CD4-positive, alpha-beta T cell treated with Interleukin-15 for 1 hour (primary cell): Measurements from ENCODE around the gene ELOVL7.
"Not testable (repeated sequence)": the region's sequence is repeated elsewhere in the genome, so short reads cannot be mapped to it uniquely, and the experiment has no call there.

Experiments used
- DNase-seq: peaks from one replicate; pipeline ENCODE4 v3.0.0-alpha.2; 2020

Gene ELOVL7

DNA sequence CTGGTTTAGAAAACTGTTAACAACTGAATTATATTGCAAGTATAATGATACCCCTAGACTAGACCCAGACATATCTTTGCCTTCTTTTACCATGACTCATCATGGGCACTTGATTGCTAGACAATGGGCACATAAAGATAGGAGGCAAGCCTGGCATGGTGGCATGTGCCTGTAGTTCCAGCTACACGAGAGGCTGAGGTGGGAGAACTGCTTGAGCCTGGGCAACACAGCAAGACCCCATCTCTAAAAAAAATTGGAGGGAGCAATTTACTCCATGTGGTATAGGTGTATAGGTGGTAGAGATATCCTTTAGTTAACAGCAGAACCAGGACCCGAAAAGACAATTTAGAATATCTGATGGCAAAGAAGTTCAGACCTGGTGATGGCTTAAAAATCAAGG lies 51.6 kb downstream of the ELOVL7 start:
- DNase-seq: no peak

DNA sequence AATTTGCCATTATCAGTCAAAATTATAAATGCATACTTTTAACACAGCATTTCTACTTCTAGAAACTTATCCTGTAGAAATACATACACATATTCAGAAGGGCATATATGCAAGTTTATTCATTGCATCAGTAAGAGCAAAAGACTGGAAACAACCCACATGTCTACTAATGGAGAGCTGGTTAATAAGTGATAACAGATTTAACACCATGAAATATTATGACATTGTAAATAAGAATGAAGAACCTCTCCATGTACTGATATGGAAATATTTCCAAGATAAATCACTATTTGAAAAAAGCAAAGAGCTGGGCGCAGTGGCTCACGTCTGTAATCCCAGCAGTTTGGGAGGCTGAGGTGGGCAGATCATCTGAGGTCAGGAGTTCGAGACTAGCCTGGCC lies 54.5 kb downstream of the ELOVL7 start:
- DNase-seq: no peak

DNA sequence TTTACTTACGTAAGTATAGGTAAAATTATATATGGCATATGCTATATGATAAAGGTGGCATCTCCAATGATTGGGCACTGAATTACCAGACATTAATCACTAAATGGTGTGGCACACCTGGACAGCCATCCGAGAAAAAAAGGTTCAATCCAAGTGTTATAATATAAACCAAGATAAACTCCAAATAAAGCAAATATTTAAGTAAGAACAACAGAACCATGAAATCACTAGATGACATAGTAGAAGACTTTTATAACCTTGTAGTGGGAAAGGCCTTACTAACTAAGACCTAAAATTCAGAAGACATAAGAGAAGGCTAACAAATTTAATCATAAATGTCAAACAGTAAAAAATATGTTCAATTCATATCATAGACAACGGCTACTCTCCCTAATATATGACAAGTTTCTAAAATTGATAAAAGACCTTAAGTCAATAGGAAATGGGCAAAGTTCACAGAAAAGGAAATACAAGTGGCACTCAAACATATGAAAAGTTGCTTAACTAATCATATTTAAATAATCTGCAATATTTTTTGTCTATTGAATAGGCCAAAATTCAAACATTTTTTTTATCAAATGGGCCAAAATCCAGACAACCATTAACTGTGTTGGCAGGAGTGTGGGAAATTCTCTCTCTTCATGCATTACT lies 55.1 kb downstream of the ELOVL7 start:
- no peak for DNase-seq

DNA sequence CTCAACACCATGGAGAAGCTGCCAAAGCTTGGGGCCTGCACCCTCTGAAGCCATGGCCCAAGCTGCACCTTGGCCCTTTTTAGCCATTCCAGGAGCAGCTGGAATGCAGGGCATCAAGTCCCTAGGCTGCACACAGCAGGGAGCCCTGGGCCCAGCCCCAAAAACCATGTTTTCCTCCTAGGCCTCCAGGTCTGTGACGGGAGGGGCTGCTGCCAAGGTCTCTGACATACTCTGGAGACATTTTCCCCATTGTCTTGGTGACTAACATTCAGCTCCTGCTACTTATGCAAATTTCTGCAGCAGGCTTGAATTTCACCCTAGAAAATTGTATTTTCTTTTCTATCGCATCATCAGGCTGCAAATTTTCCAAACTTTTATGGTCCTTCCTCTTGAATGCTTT lies 64.6 kb downstream of the ELOVL7 start:
- no peak for DNase-seq

DNA sequence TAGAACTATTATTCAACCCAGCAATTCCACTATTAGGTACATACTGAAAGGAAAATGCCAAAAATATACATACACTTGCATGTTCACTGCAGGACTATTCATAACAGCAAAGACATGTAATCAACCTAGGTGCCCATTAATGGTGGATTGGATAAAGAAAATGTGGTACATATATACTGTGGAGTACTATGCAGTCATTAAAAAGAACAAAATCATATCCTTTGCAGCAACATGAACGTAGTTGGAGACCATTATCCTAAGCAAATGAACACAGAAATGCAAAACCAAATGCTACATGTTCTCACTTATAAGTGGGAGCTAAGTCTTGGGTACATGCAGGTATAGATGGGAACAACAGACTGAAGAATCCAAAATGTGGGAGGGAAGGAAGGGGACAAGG lies 67.7 kb downstream of the ELOVL7 start:
- DNase-seq: no peak

DNA sequence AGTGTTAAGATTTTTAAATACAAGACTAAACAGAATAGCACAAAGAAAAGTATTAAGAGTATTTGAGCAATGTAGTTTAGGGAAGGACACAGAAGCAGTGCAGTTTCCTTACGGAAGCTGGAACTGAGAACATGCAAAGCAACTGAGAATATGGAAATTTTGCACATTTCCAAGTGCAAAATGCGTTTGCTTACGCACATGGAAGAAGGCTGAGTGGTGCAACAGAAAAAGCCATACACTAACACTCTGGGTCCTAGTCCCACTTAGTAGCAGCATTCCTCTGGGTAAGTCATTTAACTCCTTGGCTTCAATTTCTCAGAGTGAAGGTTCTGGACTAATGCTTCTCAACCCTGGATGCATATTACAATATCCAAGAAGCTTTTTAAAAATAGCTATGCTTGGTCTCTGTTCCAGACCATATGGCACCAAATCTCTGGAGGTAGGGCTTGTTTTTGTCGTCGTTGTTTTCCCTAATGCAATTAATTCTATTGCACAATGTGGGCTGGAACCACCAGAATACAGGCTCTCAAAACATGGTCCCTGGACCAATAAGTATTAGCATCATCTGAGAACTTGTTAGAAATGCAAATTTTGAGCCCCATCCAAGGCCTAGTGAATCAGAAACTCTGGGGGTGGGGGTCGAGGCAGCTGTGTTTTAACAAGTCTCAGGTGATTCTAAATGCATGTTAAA lies 78.9 kb downstream of the ELOVL7 start:
- no peak for DNase-seq

DNA sequence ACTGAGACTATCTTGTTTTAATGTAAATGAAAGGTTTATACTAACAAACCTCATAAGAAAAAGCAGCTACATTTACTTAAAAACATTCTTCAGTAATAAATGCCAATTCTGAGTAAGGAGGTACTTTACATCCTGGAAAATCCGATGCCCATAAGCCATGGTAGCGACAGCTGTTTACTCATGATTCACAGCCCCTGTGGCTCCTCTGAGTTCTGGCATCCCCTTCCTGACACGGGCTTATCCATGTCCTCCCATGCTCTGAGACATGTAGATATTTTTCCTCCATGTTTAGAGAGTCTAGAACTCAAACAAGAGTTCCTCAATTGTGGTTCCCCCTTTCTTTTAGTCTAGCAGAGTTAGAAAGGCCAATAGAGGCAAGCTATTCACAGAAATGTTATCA lies 81.0 kb downstream of the ELOVL7 start:
- no peak for DNase-seq

DNA sequence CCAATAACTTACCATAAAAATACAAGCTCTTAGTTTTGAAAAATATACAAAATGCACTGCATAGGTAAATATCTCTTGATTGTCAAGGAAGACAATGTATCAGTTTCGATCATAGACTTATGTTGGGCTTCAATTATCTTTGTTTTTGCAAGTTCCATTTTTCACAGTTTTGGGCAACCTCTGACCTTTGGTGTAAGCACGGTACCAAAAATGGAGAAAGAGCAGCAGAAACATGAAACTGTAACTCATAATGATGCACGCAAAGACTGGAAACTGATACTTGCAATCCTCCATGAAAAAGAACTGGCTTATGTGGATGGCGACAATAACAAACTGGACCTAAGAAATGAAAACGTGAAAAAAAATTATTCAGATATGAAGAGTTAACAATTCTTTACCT lies 89.6 kb downstream of the ELOVL7 start:
- no peak for DNase-seq

DNA sequence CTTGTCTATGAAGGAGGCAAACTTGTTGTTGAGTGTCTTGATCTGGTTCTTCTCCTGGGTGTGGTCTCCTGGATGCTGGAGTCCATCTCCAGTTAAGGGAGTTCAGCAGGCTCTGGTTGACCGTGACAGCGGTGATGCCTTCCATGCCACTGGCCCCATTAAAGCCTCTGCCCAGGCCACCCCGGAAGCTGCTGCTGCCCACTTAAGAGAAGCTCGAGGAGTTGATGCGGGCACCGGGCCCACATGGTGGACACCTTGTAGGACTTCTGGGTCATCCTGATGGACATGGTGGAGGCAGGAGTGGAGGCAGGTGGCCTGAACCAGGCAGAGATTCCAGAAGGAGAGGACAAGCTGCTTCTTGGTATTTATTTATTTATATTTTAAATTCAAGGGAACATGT lies 99.4 kb downstream of the ELOVL7 start:
- no peak for DNase-seq

DNA sequence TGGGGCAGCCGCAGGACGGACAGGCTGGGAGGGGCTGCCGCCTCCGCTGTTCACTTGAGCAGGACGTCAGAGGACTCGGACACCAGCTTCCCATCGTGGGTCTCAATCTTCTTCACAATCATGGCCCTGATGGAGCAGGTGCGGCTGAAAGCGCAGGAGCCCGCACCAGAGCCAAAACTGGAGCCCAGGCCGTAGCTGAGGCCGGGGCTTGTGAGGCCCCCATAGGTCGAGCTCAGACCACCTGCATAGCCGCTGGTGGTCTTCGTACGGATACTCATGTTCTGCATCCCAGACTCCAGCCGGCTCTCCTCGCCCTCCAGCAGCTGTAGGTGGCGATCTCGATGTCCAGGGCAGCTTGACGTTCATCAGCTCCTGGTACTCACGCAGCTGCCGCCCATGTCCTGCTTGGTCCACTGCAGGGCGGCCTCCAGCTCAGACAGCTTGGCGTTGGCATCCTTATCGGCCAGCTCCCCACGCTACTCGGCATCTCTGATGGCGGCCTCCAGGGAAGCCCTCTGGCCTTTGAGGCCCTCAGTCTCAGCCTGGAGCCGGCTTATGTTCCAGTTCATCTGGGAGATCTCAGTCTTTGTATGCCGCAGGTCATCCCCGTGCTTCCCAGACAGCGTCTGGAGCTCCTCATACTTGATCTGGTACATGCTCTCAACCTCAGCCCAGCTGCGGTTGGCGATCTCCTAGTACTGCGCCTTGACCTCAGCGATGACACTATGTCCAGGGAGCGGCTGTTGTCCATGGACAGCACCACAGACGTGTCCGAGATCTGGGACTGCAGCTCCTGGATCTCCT lies 100.4 kb downstream of the ELOVL7 start:
- no peak for DNase-seq

DNA sequence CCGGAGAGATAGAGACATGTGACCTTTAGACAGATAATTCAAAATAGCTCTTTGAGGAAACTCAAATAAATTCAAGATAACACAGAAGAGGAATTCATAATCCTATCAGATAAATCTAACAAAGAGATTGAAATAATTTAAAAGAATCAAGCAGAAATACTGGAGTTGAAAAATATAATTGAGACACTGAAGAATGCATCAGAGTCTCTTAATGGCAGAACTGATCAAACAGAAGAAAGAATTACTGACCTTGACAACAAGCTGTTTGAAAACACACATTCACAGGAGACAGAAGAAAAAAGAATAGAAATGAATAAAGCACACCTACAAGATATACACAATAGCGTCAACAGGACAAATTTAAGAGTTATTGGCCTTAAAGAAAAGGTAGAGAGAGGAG lies 103.7 kb downstream of the ELOVL7 start:
- no peak for DNase-seq

DNA sequence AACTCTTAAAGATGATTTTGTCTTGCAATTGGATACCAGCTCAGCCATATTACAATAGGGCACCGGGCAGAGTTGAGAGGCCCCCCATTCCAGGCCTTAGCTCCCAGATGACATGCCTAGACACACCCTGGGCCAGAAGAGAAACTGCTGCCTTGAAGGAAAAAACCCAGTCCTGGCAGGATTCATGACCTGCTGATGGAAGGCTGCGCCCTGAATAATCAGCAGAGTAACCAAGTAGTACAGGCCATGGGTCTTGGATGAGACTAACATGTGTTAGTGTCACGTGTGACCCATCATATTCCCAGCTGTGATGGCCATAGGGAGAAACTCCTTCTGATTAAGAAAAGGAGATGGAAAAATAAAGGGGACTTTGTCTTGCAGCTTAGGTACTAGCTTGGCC lies 105.1 kb downstream of the ELOVL7 start:
- no peak for DNase-seq

DNA sequence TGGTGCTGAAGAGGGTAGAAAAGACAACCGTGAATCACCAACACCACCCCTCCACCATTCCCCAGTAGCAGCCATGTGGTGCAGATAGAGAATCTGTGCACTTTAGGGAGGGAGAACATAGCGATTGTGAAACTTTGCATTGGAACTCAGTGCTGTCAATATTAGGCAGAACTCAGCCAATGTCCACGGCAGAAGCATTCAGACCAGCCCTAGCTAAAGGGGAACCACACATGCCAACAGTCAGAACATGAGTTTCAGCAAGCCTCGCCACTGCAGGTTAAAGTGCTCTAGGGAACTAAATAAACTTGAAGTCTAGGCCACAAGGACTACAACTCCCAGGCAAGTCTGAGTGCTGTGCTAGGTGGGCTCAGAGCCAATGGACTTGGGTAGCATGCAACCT lies 105.6 kb downstream of the ELOVL7 start:
- DNase-seq: no peak

DNA sequence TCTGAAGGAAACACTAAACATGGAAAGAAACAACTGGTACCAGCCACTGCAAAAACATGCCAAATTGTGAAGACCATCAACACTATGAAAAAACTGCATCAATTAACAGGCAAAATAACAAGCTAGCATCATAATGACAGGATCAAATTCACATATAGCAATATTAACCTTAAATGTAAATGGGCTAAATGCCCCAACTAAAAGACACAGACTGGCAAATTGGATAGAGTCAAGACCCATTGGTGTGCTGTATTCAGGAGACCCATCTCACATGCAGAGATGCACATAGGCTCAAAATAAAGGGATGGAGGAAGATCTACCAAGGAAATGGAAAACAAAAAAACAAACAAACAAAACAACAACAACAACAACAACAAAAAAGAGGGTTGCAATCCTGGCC lies 113.2 kb downstream of the ELOVL7 start:
- not testable (repeated sequence) for DNase-seq

DNA sequence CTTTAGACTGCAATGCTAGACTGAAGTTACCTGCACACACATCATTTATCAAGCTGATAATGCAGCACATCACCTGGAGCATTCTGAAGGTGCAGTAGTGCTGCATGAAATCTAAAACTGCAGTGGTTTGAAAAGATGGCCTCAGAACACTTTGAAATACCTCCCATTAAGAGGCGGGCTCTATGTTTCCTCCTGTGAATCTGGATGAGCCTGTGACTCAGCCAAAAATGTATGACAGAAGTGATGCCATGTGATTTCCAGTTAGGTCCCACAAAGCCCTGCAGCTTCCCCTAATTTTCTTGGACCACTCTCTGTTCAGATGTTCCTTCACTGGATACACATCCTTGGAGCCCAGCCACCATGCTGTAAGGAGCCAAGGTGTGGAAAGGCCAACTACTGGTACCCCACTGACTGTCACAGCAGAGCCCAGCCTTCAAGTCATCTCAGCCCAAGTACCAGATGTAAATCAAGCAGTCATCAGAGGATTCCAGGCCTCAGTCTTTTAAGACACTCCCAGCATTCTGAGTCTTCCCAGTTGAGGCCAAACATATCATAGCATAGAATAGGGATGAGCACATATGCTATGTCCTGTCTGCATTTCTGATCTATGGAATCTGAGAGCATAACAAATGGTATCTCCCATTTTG lies 116.9 kb downstream of the ELOVL7 start:
- DNase-seq: no peak

DNA sequence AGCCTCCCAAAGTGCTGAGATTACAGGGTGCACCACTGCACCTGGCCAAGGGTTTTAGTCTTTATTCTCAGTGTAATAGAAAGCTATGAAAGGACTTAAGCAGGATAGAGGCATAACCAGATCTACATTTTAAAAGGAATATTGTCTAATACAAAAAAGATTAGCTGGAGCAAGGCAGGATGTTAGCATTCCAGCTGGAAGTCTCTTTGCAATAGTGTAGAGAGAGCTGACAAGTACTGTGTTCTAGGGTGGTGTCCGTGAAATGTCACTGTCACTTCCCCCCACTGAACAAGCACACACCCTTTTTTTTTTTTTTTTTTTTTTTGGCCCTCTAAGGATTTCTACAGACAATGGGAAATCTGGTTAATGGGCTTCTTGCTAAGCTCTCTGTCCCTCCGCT lies 119.9 kb downstream of the ELOVL7 start:
- DNase-seq: no peak

DNA sequence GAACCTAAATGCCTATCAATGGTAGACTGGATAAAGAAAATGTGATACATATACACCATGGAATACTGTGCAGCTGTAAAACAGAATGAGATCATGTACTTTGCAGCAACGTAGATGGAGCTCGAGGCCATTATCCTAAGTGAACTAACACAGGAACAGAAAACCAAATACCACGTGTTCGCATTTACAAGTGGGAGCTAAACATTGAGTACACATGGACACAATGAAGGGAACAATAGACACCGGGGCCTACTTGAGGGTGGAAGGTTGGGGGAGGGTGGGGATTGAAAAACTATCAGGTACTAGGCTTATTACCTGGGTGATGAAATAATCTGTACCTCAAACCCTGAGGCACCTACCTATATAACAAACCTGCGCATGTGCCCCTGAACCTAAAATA lies 121.7 kb downstream of the ELOVL7 start:
- no peak for DNase-seq

DNA sequence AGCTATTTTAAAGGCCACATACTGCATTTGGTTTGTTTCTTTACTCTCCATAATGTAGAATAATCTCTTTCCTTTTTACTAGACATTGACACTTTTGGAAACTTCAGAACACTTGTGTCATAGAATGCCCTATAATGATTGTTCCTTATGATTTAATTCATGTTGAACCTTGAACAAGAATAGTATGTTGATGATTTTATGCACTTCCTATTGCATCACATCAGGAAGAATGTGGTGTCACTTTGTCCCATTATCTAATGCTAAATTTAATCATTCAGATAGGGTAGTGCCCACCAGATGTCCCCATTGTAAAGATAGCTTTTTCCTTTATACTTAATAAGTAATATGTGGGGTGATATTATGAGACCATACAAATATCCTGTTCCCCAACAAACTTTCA lies 124.7 kb downstream of the ELOVL7 start:
- DNase-seq: no peak

DNA sequence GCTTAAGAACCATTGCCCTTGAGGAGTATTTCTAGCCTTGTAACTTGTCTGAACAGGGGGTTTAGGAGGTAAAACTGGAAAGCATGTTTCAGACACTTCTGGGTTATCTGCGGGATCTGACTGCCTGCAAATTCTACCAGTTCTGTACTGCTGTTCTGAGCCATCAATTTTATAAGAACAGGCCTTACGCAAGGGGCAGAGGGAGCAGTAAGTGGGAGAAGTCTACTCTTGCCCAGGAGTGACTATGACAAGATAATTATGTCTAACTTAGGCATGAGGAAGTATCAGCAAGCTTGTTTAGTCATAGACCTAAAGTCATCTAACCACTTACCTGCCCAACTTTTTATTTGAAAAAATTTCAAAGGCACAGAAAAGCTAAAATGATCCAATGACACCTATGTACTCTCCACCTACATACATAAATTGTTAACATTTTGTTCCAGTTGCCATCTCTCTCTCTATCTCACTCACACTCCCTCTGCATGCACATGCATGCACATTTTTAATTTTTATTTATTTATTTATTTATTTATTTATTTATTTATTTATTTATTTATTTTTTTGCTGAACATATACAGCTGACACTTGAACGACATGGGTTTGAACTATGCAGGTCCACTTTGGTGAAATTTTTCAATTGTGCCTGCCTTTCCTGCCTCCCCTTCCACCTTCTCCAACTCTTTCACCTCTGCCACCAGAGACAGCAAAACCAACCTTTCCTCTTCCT lies 125.7 kb downstream of the ELOVL7 start:
- no peak for DNase-seq

DNA sequence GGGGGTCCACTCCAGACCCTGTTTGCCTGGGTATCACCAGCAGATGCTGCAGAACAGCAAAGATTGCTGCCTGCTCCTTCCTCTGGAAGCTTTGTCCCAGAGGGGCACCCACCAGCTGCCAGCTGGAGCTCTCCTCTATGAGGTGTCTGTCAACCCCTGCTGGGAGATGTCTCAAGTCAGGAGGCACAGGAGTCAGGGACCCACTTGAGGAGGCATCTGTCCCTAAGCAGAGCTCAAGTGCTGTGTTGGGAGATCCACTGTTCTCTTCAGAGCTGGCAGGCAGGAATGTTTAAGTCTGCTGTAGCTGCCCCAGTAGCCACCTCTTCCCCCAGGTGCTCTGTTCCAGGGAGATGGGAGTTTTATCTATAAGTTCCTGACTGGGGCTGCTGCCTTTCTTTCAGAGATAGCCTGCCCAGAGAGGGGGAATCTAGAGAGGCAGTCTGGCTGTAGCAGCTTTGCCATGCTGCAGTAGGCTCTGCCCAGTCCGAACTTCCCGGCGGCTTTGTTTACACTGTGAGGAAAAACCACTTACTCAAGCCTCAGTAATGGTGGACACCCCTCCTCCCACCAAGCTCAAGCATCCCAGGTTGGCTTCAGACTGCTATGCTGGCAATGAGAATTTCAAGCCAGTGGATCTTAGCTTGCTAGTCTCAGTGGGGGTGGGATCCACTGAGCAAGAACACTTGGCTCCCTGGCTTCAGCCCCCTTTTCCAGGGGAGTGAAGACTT lies 128.7 kb downstream of the ELOVL7 start:
- not testable (repeated sequence) for DNase-seq

DNA sequence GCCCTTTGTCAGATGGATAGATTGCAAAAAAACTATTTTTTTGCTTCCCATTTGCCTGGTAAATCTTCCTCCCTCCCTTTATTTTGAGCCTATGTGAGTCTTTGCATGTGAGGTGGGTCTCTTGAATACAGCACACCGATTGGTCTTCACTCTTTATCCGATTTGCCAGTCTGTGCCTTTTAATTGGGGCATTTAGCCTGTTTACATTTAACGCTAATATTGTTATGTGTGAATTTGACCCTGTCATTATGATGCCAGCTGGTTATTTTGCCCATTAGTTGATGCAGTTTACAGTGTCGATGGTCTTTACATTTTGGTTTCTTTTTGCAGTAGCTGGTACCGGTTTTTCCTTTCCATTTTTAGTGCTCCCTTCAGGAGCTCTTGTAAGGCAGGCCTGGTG lies 131.1 kb downstream of the ELOVL7 start:
- no peak for DNase-seq

DNA sequence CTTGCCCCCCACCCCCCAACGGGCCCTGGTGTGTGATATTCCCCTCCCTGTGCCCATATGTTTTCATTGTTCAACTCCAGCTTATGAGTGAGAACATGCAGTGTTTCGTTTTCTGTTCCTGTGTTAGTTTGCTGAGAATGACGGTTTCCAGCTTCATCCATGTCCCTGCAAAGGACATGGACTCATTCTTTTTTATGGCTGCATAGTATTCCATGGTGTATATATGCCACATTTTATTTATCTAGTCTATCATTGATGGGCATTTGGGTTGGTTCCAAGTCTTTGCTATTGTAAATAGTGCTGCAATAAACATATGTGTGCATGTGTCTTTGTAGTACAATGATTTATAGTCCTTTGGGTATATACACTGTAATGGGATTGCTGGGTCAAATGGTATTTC lies 132.2 kb downstream of the ELOVL7 start:
- DNase-seq: not testable (repeated sequence)
